SK-N-SH treated with all-trans-retinoic acid at 6 μM for 48 hours (cell line): ENCODE measurements around the gene MRAS.

Source experiments
- ATAC-seq: fragments of 200-7000 bp; cut with Tn5 transposase; 3 replicates; pipeline ENCODE4 v1.9.1; 2020; ENCODE audit warnings: mild to moderate bottlenecking, moderate library complexity
- BACH2 ChIP-seq: fragments of 250-450 bp; sonication (Bioruptor Pico); IDR thresholded peaks from 2 replicates; pipeline ENCODE4 v1.9.0; 2021; ENCODE audit warnings: mild to moderate bottlenecking, borderline replicate concordance
- CREB5 ChIP-seq: fragments of 250-450 bp; sonication (Bioruptor Pico); IDR thresholded peaks from 2 replicates; pipeline ENCODE4 v1.5.1; 2020; ENCODE audit warnings: low read depth, mild to moderate bottlenecking, moderate library complexity
- CSDC2 ChIP-seq: fragments of 250-450 bp; sonication (Bioruptor Pico); IDR thresholded peaks from 2 replicates; pipeline ENCODE4 v1.5.0; 2020; ENCODE audit warnings: mild to moderate bottlenecking, moderate library complexity
- CSRNP3 ChIP-seq: fragments of 250-450 bp; sonication (Bioruptor Pico); IDR thresholded peaks from 2 replicates; pipeline ENCODE4 v1.5.1; 2021; ENCODE audit warnings: mild to moderate bottlenecking, moderate library complexity
- GLIS3 ChIP-seq: fragments of 250-450 bp; sonication (Bioruptor Pico); IDR thresholded peaks from 2 replicates; pipeline ENCODE4 v1.5.0; 2020; ENCODE audit warnings: mild to moderate bottlenecking, moderate library complexity
- OSR1 ChIP-seq: fragments of 250-450 bp; sonication (Bioruptor Pico); IDR thresholded peaks from 2 replicates; pipeline ENCODE4 v1.8.0; 2022; ENCODE audit warnings: moderate library complexity, mild to moderate bottlenecking, inconsistent platforms
- PATZ1 ChIP-seq: fragments of 250-450 bp; sonication (Bioruptor Pico); IDR thresholded peaks from 2 replicates; pipeline ENCODE4 v1.8.0; 2020; ENCODE audit warnings: mild to moderate bottlenecking, moderate library complexity, borderline replicate concordance
- POU6F1 ChIP-seq: fragments of 250-450 bp; sonication (Bioruptor Pico); IDR thresholded peaks from 2 replicates; pipeline ENCODE4 v1.8.0; 2021; ENCODE audit warnings: low read depth, mild to moderate bottlenecking, moderate library complexity, borderline replicate concordance
- PPARA ChIP-seq: fragments of 250-450 bp; sonication (Bioruptor Pico); IDR thresholded peaks from 2 replicates; pipeline ENCODE4 v1.5.0; 2020; ENCODE audit warnings: mild to moderate bottlenecking, borderline replicate concordance
- RARB ChIP-seq: fragments of 250-450 bp; sonication (Bioruptor Pico); IDR thresholded peaks from 2 replicates; pipeline ENCODE4 v1.8.0; 2021; ENCODE audit warnings: mild to moderate bottlenecking, moderate library complexity
- SNAI2 ChIP-seq: fragments of 250-450 bp; sonication (Bioruptor Pico); IDR thresholded peaks from 2 replicates; pipeline ENCODE4 v1.5.0; 2020; ENCODE audit warnings: mild to moderate bottlenecking, moderate library complexity
- TCF4 ChIP-seq: fragments of 250-450 bp; sonication (Bioruptor Pico); IDR thresholded peaks from 2 replicates; pipeline ENCODE4 v1.8.0; 2021; ENCODE audit warnings: mild to moderate bottlenecking, moderate library complexity, borderline replicate concordance
- TOX ChIP-seq: fragments of 250-450 bp; sonication (Bioruptor Pico); IDR thresholded peaks from 2 replicates; pipeline ENCODE4 v1.8.0; 2021; ENCODE audit warnings: mild to moderate bottlenecking, moderate library complexity, borderline replicate concordance
- TSHZ2 ChIP-seq: fragments of 250-450 bp; sonication (Bioruptor Pico); IDR thresholded peaks from 2 replicates; pipeline ENCODE4 v1.5.0; 2020; ENCODE audit warnings: mild to moderate bottlenecking, moderate library complexity
- ZC3H10 ChIP-seq: fragments of 250-450 bp; sonication (Bioruptor Pico); IDR thresholded peaks from 2 replicates; pipeline ENCODE4 v1.5.1; 2021; ENCODE audit warnings: mild to moderate bottlenecking, moderate library complexity
- ZFP3 ChIP-seq: fragments of 250-450 bp; sonication (Bioruptor Pico); IDR thresholded peaks from 2 replicates; pipeline ENCODE4 v1.5.0; 2020; ENCODE audit warnings: mild to moderate bottlenecking, moderate library complexity
- ZNF565 ChIP-seq: fragments of 450-650 bp; formaldehyde crosslinking; conservative IDR thresholded peaks from 2 replicates; pipeline ENCODE4 v1.5.0; 2020; ENCODE audit warnings: low read depth, mild to moderate bottlenecking, moderate library complexity
- ZNF70 ChIP-seq: fragments of 450-650 bp; formaldehyde crosslinking; IDR thresholded peaks from 2 replicates; pipeline ENCODE4 v1.5.0; 2020; ENCODE audit warnings: mild to moderate bottlenecking, moderate library complexity
- ZNF8 ChIP-seq: fragments of 450-650 bp; formaldehyde crosslinking; IDR thresholded peaks from 2 replicates; pipeline ENCODE4 v1.5.0; 2020; ENCODE audit warnings: mild to moderate bottlenecking, moderate library complexity

MRAS gene

GRCh38 chr3:138355071-138355470, 6.7 kb downstream of the MRAS start:
- no peak for TF ChIP-seq TCF4 (CRISPR knock-in tag)
- TF ChIP-seq ZC3H10 (CRISPR knock-in tag): no peak
- no peak for TF ChIP-seq CSDC2 (CRISPR knock-in tag)
- no peak for TF ChIP-seq CSRNP3 (CRISPR knock-in tag)
- no peak for TF ChIP-seq POU6F1 (CRISPR knock-in tag)
- no peak for TF ChIP-seq SNAI2 (CRISPR knock-in tag)
- TF ChIP-seq BACH2: no peak
- TF ChIP-seq CREB5 (CRISPR knock-in tag): no peak
- no peak for TF ChIP-seq PATZ1
- no peak for TF ChIP-seq TOX
- TF ChIP-seq GLIS3 (CRISPR knock-in tag): no peak
- no peak for TF ChIP-seq RARB
- no peak for TF ChIP-seq ZNF70 (CRISPR knock-in tag)
- TF ChIP-seq PPARA (CRISPR knock-in tag): no peak
- TF ChIP-seq OSR1 (CRISPR knock-in tag): no peak
- no peak for TF ChIP-seq ZFP3
- no peak for ATAC-seq

GRCh38 chr3:138356730-138357405, 8.5 kb downstream of the MRAS start:
- TF ChIP-seq CREB5 (CRISPR knock-in tag) (no peak), CSRNP3 (CRISPR knock-in tag) (no peak), RARB (no peak), TOX (no peak)
- TF ChIP-seq, all 23 proteins: peak for 0

GRCh38 chr3:138359148-138359918, 11.0 kb downstream of the MRAS start:
- ATAC-seq: no peak; the same call in 2 of the 3 replicates
- TF ChIP-seq OSR1 (CRISPR knock-in tag) (no peak), BACH2 (no peak), TOX (no peak), ZNF8 (no peak), TCF4 (CRISPR knock-in tag) (no peak), POU6F1 (CRISPR knock-in tag) (no peak), ZNF565 (CRISPR knock-in tag) (no peak), PATZ1 (no peak), TSHZ2 (CRISPR knock-in tag) (no peak), CSDC2 (CRISPR knock-in tag) (no peak), ZNF70 (CRISPR knock-in tag) (no peak)

More at GRCh38 chr3:138356730-138357405, 8.5 kb downstream of the MRAS start:
- ATAC-seq: no peak
